ENCODE measurements around the gene SLC25A29.

The SLC25A29 gene

DNA sequence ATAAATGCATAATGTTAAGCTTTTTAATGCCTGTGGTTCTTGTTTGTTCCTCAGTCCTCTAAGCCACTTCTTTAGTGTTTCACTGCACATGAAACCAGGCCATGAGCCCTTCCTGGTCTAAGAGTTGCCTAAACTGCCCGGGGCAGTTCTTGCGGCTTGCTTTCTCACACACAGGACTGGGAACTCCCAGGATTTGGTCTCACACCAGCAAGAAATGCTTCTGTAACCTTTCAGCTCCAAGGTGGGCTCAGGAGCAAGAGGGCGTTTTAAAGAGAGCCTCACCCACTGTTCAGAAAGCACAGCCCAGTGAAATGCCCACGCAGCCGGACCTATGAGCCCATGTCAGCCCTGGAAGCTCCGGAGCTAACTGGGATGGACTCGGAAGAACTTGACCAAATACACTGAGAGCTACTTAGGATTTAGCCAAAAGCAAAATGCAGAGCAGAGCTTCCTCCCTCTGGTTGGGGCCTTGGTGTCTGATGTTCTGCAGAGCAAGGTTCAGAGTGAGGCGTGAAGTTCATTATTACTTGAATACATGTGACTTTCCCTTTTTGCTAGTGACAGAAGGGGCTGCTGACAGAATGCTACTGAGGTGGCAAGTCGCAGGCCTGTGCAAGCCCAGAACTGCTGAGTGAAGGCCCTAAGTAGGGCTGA is 23.4 kb downstream of the SLC25A29 start:
- no peak for DNase-seq (ENCODE audit: low spot score)
- FAIRE-seq: no peak

DNA sequence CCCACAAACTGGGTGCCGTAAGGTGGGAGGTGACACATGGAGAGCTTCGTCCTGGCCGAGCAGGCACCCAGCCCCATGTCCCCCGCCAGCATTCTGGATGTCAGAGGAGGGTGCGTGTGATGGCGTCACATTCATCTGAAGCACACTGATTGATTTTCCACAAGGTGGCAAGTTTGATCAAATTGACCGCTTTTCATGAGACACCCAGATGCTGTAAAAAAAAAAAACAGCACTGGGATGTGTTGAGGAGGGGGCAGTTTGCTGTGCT is 24.2 kb downstream of the SLC25A29 start:
- DNase-seq (ENCODE audit: low spot score): no peak
- FAIRE-seq: no peak

DNA sequence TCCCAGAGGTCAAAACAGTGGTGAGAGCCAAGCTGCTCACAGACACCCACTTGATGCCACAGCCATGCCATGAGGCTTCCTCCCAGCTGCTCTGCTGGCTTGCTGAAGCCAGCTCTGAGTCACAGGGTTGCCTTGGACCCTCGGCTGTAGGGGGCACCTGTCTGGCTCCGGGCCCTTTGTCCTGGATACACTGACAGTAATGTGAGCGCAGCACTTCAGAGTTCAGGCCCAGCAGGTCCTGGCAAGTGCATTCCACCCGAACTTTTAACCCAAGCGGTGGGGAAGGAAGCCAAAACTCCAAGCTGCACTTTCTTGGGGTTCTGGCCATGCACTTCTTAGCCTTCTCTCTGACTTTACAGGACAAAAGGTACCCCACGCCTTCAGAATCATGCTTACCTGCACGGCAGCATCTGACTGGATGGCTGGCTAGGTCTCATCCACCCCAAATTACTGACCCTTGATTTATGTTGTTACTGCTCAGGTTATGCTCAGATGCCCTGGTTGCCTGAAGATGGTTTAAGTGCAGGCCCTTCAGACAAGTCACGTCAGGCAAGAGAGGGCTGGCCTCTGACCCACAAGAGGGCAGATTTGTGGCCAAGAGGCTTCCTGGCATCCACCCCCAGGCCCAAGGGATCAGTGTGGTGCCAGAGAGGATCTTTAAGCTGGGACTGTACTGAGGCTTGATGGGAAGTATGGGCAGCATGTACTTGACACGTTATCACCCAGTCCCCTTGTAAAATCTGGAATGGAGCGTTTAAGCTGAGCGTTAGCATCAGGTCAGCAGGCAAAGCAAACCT is 24.8 kb downstream of the SLC25A29 start:
- no peak for FAIRE-seq
- DNase-seq (ENCODE audit: low spot score): no peak

DNA sequence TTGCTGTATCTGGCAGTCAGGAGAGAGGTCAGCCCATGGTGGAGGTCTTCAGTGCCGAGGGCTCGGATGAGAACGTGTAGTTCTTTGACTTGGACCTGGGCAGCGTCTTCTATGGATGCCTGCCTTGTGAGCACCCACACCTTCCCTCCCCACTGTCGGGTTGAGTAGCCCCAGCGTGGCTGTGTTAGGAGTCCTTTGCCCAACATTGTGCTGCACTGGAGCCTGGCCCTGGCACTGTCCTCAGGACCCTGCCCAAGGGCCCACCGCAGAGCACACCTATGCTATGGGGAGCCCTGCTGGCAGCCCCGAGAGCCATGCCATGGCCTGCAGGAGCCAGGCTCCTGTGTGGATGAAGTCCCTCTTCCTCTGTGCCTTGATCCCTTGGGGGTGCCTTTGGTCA is 26.7 kb downstream of the SLC25A29 start:
- no peak for FAIRE-seq
- no peak for DNase-seq (ENCODE audit: low spot score)

DNA sequence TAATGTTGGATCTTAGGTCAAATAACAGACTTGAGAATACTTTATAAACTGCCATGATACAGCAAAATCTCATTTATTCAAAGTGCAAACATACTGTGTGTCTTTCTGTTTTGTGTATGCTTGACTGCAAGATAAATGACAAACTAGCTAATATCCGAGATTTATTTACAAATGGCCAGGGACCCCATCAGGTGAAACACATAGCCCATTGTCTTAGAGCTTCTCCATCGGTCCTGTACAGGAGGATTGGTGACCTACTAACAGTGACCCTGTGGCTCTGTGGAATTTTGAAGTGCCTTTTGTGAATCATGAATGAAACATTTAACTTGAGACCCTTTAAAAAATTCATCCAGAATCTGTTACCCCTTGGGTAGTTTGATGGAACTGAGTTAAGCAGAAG is 27.1 kb downstream of the SLC25A29 start:
- DNase-seq (ENCODE audit: low spot score): no peak
- FAIRE-seq: no peak

DNA sequence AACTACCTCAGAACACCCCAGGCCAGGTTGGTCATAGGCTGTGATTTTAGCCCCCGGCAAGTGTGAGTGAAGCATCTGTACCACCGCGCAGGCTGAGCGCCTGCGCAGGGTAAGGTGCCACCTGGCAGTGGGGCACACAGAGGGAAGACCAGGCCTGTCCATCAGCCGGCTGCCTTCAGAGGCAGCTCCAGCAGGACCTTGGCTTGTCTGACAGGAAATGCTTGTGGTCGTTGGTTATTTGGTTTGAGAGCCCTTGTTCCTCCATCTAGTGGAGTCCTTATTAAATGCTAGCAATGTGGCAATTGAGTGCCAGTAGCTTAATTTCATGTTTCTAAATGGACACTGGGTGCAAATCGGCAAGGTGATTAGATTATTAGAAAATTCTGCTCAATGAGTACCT is 27.5 kb downstream of the SLC25A29 start:
- peak; percentile 10 for DNase-seq (ENCODE audit: low spot score)
- no peak for FAIRE-seq

DNA sequence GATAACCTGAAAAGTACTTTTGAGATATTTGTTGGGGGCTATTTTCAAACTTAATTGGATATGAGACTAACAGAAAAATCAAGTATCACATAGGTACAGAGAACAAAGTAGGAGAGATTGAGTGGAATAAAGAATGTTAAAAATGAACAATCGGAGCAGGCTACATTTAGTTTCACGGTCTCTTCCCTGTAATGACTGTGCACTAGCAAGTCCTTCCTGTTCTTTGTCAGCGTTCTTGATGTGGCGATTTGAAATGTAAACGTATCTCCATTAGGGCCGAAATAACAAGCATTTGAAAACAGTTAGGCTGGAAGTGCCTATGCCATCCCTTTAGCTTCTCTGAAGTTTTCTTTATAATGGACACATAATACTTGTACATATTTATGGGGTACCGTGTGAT is 31.0 kb downstream of the SLC25A29 start:
- DNase-seq (ENCODE audit: low spot score) (no peak), FAIRE-seq (no peak)

DNA sequence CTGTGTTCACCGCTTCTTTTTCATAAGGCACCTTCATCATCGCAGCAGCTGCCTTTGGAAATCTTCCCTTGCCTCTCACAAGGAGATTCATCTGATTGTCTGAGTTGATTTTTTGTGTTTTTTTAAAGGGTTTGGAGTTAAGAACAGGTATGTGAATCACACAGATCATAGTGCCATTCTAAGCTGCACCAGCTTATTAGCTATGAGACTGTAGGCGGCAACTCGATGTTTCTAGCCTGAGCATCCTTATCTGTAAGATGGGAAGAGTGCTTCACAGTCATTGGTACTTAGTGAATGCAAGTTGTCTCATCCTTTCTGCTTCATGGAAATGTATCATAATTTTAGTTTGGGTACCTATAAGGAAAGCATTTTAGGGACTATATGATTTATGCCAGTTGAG is 32.0 kb downstream of the SLC25A29 start:
- DNase-seq (ENCODE audit: low spot score): no peak
- no peak for FAIRE-seq

DNA sequence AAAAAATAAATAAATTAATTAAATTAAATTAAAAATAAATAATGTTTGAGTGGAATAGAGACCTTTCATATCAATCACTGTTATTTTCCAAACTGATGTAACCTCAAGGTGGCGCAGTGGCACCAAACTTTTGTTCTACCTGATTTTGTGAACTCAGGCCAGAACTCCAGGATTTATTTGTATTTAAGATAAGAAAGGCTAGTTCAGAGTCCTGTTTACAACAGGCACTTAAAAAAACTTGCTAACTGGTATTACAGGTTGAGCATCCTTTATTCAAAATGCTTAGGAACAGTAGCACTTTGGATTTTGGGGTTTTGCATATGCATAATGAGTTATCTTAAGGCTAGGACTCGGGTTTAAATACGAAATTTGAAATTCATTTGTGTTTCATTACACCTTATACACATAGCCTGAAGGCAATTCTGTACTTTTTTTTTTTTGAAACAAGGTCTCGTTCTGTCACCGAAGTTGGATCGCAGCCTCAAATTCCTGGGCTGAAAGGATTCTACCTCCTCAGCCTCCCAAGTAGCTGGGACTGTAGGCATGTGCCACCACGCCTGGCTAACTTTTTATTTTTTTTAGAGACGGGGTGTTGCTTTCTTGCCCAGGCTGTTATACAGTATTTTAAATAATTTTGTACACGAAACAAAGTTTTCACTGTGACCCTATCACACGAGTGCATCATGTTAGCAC is 34.9 kb downstream of the SLC25A29 start:
- no peak for DNase-seq (ENCODE audit: low spot score)
- no peak for FAIRE-seq

DNA sequence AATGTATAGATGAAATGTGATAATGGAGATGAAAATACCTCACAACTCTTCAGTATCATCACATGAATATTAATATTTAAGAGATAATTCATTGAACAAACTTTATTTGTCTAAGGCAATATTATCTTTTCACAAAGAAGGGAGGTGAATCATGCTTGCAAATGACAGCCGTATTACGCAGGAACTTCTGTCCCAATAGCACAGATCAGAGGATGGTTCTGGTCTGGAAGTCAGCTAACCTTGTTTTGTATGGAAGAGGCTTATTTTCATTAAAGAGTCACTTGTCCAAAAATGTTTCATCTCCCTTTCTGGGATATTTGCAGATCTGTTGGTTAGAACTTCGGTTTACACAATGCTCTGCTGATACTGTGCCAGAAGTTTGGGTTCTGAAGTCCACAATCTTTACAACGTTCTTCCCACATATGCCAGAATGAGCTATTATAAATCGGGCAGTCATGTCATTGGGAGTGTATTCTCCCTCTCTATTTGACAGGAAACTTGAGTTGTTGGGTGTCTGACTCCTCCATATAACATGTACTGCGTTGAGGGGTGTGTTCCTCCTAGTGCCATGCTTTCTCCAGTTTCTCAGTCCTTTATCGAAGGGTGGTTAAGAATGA is 37.5 kb downstream of the SLC25A29 start:
- FAIRE-seq: no peak
- DNase-seq (ENCODE audit: low spot score): no peak

DNA sequence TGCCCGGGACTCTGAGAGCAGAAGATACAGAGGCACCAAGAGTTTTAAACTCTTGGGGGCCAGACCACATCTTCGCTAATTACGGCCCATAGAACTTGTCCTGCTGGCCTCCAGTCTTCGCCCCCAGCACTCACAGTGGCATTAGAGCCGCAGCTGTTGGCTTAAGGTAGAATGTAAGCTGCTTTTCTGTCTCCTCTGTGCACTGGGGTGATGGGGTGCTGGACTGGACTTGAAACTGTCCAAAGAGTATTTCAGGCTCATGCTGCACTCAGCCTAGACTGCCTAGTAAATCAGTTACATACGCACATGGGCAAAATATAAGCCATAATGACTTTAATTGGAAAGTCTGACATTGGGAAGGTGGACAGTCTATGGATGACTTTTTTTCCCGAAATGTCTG is 38.3 kb downstream of the SLC25A29 start:
- DNase-seq (ENCODE audit: low spot score) (no peak), FAIRE-seq (no peak)

DNA sequence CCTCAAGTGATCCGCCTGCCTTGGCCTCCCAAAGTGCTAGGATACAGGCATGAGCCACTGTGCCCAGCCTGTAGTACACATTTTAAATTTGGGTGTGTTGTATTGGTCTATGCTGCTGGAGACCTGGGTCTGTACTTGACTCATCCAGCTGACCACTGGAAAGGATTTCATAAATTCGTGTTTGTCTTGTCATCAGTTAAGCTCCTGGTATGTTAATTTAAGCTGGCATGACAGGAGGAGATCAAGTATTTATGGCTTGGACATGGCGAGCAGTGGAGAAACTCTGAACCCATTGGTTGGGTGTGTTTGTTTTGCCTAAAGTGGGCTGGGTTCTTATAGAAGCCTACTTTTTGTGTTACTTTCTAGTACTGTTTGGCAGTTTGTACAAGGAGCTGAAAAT is 43.1 kb downstream of the SLC25A29 start:
- DNase-seq (ENCODE audit: low spot score) (no peak), FAIRE-seq (no peak)

DNA sequence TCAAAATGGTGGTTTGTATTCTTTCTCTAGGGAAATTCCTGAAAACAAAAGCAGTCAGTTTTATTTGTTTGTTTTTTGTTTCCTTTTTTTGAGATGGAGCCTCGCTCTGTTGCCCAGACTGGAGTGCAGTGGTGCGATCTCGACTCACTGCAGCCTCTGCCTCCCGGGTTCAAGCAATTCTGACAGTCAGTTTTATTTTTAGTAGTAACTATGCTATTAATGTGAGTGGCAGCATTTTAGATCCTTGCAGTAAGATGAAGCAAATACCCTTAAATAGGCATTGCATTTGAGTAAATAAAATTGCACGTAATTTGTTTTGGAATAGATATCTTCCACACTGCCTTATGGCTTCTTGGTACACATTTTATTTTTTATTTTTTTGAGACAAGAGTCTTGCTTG is 43.7 kb downstream of the SLC25A29 start:
- FAIRE-seq: no peak
- DNase-seq (ENCODE audit: low spot score): no peak

DNA sequence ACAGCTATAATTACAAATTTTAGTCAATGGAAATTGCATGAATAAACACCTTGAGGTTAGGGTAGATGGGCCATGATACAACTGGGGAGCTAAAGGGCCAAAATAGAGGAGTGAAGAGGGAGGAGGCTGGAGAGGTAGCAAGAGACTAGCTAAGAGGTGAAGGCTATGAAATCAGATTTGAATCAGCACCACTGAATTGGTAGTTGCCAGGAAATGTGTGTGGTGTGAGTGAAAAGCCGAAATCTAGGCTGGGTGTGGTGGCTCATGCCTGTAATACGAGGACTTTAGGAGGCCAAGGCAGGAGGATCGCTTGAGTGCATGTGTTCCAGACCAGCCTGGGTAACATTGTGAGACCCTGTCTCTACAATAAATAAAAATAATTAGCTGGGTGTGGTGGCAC is 44.6 kb downstream of the SLC25A29 start:
- no peak for FAIRE-seq
- no peak for DNase-seq (ENCODE audit: low spot score)

DNA sequence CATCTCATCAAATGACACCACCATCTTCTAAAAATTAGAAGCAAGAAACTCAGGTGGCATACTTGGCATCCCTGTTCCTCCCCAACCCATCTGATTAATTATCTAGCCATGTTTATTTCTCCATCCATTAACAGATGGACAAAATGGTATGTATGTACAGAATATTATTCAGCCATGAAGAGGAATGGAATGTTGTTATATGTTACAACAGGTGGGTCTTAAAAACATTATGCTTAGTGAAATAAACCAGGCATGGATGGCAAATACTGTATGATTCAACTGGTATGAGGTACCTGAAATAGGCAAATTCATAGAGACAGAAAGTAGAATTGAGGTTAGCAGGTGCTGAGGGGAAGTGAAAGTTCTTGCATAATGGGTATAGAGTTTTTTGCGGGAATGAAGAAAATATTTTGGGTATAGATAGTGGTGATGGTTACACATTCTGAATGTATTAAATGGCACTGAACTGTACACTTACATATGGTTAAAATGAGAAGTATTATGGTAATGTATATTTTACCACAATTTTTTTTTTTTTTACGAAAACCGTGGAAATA is 49.8 kb downstream of the SLC25A29 start:
- no peak for DNase-seq (ENCODE audit: low spot score)
- no peak for FAIRE-seq

DNA sequence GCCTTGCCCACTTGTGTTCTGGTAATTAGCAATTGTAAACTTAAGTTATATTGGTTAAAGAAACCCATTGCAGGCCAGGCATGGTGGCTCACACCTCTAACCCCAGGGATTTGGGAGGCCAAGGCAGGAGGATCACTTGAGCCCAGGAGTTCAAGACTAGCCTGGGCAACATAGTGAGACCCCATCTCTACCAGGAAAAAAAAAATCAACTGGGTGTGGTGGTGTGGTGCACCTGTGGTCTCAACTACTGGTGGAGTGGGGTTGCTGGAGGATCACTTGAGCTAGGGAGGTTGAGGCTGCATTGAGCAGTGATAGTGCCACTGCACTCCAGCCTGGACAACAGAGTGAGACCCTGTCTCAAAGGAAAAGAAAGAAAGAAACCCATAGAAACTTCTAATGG is 53.6 kb downstream of the SLC25A29 start:
- FAIRE-seq (no peak), DNase-seq (ENCODE audit: low spot score) (no peak)

DNA sequence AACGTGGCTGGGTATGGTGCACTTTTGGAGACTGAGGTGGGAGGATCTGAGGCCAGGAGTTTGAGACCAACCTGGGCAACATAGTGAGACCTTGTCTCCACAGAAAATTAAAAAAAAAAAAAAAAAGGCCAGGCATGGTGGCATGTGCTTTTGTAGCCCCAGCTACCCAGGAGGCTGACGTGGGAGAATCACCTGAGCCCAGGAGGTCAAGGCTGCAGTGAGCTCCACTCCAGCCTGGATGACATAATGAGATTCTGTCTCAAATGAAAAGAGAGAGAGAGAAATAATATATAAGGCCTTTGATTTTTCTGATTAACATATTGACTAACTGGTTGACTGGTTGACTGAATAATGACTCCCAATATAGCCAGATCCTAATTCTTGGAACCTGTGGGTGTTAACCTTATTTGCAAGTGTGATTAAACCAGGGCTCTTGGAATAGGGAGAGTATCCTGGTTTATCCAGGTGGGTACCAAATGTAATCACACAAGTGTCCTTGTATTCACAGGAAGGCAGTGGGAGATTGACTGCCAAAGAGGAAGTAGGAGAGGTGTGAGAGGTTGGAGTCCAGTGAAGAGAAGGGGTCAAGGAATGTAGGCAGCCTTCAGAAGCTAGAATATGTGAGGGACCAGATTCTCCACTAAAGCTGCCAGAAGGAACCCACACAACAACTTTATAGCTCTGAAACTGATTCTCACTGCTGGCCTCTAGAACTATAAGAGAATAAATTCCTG is 55.3 kb downstream of the SLC25A29 start:
- FAIRE-seq: no peak

DNA sequence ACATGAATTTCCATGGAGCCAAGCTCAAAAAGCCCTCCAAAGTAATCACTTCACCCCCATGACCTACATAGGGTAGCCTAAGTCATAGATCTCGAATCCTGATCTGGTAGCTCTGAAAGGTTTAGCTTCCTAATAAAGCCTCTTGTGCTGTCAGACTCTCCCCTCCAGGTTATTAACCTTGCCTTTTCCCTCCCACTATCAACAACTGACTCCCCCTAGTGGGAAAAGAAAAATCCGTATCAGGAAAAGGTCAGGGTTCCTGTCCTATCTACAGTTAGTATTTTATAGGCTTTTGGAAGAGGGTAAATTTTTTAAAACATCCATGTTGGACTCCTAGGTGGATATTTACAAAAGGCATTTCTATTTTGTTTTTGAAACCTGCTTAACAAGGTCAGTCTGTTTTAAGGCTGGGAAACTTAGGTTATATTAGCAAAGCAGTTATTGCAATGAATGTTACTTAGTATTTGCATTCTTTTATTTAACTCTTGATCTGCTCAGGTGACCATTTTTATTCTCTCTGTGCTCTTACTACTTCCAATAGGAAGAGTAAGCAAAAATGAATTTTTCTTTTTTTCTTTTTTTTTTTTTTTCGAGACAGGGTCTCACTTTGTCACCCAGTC is 59.3 kb downstream of the SLC25A29 start:
- DNase-seq (ENCODE audit: low spot score) (peak; percentile 41), FAIRE-seq (no peak)

More for the DNA sequence above, 55.3 kb downstream of the SLC25A29 start:
- no peak for DNase-seq (ENCODE audit: low spot score)

DNA sequence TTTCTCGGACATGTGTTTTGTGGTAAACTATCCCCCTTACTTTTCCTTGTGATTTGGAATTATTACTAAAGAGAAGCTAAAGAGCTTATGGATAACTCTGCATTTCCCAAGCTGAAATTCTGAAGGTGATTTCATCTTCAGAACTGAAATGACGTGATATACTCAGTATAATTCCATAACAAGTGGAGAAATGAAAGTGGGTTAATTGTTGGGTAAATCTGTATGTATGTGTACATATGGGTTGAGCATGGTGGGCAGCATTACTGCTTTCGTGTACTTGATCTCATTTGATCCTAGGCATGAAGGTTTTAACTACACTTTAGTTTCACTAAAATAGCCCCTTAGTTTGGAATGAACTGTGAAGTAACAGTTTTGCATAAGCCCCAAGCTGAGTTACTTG is 63.2 kb downstream of the SLC25A29 start:
- FAIRE-seq: no peak
- no peak for DNase-seq (ENCODE audit: low spot score)

DNA sequence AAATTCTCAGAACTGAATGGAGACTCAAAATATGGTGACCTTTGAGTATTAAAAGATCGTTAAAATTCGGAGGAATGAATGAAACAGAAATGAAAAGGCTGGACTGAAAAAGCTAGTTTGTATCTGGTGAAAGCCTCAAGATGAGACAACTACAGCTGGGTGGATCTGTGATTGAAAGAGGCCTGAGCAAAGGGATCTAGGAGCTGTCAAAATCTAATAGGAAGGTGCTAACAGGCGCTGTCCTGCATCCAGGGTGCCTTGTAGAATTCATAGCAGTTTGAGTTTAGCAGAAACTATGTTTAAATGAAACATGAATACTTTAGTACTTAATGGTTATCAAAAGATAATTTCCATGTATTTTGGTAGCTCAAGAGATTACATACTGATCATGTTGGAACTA is 65.0 kb downstream of the SLC25A29 start:
- no peak for DNase-seq (ENCODE audit: low spot score)
- FAIRE-seq: no peak
